RWPE1 (cell line): Measurements from ENCODE around the gene CYB5B.

ENCODE experiments used
- CTCF ChIA-PET: fragments of 350-600 bp; sonication (Branson Sonifier 250); formaldehyde crosslinking; extraction: SDS; loops from one replicate; lab custom pipeline; 2021; lab: Yijun Ruan, JAX
- POLR2A ChIA-PET: fragments of 400-600 bp; formaldehyde crosslinking; extraction: SDS; loops from one replicate; lab custom pipeline; 2020; ENCODE audit warnings: antibody characterized with exemption; ENCODE audit not compliant: low non-redundant PET; lab: Yijun Ruan, JAX
- DNase-seq: peaks from one replicate; pipeline ENCODE4 v3.0.0; 2012; ENCODE audit warnings: low spot score
- H3K27ac ChIP-seq: fragments of 450-650 bp; 2 replicates; pipeline ENCODE4 v1.5.1; 2017
- TF ChIP-seq, protein P1 (sequence below): fragments of 450-650 bp; conservative IDR thresholded peaks from 2 replicates; pipeline ENCODE4 v1.5.1; 2017; ENCODE audit warnings: low read depth, mild to moderate bottlenecking

Gene CYB5B, protein sequence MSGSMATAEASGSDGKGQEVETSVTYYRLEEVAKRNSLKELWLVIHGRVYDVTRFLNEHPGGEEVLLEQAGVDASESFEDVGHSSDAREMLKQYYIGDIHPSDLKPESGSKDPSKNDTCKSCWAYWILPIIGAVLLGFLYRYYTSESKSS

DNA sequence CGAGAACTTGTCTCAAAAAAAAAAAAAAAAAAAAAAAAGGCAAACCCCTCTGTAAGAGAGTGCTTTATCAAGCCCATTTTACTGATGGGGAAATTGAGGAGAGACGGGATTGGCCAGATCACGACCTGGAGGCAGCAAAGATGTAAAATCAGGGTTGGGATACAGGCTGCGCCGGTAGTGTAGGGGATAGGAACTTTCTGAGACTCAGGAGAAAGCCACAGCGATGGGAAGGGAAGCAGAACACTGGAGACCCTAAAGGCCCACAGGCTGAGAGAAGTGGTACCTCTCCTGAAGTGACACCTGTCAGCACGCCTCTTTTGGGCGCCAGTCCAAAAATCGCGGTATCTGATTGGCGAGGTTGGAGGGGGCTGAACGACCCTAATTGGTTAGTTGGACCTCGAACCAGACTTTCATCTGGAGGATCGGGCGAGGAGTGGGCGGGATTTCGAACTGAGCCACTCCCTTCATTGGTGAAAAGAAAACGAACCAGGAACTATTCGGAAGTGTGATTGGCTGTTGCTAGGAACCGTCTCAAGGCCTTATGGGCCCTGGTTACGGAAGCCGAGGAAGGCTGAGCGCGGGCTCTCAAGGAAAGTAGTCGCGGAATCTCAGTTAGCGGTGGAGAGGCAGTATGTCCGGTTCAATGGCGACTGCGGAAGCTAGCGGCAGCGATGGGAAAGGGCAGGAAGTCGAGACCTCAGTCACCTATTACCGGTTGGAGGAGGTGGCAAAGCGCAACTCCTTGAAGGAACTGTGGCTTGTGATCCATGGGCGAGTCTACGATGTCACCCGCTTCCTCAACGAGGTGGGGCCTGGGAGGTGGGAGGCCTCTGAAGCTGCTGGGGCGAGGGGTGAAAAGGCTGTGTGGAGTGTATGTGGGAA is at the start of gene CYB5B:
Gene CYB5B, plus strand, starts transcription at position 567 of the 882 bp plus-strand sequence. Its CDS starts 65 bp downstream, at position 632.
- CTCF ChIA-PET, result interaction anchor here (0.5 to 1.2 kb wide), 3 partner anchors 10 to 34 kb away, joined by 3 to 7 read pairs (median 3); no protein-coding TSS in a partner anchor
- POLR2A ChIA-PET, result interaction anchor here (0.7 kb wide), 2 partner anchors 20 to 250 kb away, joined by 3 read pairs; no protein-coding TSS in a partner anchor
- TF ChIP-seq, protein P1, sequence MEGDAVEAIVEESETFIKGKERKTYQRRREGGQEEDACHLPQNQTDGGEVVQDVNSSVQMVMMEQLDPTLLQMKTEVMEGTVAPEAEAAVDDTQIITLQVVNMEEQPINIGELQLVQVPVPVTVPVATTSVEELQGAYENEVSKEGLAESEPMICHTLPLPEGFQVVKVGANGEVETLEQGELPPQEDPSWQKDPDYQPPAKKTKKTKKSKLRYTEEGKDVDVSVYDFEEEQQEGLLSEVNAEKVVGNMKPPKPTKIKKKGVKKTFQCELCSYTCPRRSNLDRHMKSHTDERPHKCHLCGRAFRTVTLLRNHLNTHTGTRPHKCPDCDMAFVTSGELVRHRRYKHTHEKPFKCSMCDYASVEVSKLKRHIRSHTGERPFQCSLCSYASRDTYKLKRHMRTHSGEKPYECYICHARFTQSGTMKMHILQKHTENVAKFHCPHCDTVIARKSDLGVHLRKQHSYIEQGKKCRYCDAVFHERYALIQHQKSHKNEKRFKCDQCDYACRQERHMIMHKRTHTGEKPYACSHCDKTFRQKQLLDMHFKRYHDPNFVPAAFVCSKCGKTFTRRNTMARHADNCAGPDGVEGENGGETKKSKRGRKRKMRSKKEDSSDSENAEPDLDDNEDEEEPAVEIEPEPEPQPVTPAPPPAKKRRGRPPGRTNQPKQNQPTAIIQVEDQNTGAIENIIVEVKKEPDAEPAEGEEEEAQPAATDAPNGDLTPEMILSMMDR, result no peak
- peak; percentile 98 for DNase-seq
- H3K27ac ChIP-seq, result peak within 1 kb of the TSS; percentile 89

DNA sequence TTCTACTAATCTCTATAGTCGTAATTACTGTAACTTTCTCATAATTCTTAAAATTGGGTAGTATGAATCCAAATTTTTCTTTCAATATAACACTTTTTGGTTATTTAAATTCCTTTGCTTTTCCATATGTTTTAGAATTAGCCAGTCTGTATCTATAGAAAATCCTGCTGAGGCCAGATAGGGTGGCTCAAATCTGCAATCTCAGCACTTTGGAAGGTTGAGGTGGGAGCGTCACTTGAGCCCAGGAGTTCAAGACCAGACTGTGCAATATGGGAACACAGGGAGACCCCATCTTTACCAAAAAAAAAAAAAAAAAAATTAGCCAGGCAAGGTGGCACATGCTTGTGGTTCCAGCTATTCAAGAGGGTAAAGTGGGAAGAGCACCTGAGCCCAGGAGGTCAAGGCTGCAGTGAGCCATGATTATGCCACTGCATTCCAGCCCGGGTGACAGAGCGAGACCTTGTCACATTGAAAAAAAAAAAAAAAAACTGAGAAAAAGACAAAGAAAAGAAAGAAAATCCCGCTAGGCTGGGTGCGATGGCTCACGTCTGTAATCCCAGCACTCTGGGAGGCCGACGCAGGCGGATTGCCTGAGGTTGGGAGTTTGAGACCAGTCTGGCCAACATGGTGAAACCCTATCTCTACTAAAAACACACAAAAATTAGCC is 47.9 kb upstream of the CYB5B start:
- no peak overlapping the region for H3K27ac ChIP-seq
- ChIA-PET CTCF (no interaction called here), POLR2A (no interaction called here)
- TF ChIP-seq, protein P1, result no peak
- DNase-seq, result no peak

- no peak overlapping the region for H3K27ac ChIP-seq
- DNase-seq, result no peak
- TF ChIP-seq, protein P1, result no peak
- CTCF ChIA-PET, result no interaction called here
- POLR2A ChIA-PET, result no interaction called here
Measured at GRCh38 chr16:69378036-69378435, 46.4 kb upstream of the CYB5B start.

DNA sequence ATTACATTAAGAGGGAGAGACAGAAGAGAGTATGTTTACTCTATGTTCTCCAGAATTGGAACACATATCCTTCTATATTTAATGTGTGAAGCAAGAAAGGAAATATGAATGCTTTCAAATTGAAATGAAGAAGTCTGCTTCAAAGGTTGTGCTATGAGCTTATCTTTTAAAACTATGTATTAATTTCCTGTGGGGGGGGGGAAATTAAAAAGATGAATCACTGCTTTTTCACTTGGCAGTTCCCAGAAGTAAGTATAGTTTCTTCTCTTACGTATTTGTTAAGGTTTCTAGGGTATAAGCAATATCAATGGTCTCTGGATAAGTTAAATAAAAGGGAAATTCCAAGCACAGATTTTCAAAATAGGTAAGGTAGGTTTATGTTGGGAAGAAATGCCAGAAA is 45.7 kb upstream of the CYB5B start:
- ChIA-PET CTCF (no interaction called here), POLR2A (interaction anchor here (0.6 kb wide), 1 partner anchor 183 kb away, joined by 6 read pairs; no protein-coding TSS in a partner anchor)
- no peak for DNase-seq
- H3K27ac ChIP-seq, result no peak overlapping the region
- TF ChIP-seq, protein P1, result no peak

GRCh38 chr16:69381231-69381630 is 43.2 kb upstream of the CYB5B start:
- CTCF ChIA-PET, result no interaction called here
- POLR2A ChIA-PET, result no interaction called here

More at GRCh38 chr16:69381231-69381630, 43.2 kb upstream of the CYB5B start:
- H3K27ac ChIP-seq, result no peak overlapping the region
- no peak for DNase-seq
- TF ChIP-seq, protein P1, result no peak
